ENCODE results near the gene SPEM2. TPM values are rescaled to one million over a fixed set of nuclear protein-coding genes. Genes with fewer than 3 reads are reported as not detected.
A peak's percentile ranks its signal among the peaks of the same experiment; 100 is the strongest.

The SPEM2 gene
- total RNA-seq, 1 donor from 2014 or later, result not detected

DNA sequence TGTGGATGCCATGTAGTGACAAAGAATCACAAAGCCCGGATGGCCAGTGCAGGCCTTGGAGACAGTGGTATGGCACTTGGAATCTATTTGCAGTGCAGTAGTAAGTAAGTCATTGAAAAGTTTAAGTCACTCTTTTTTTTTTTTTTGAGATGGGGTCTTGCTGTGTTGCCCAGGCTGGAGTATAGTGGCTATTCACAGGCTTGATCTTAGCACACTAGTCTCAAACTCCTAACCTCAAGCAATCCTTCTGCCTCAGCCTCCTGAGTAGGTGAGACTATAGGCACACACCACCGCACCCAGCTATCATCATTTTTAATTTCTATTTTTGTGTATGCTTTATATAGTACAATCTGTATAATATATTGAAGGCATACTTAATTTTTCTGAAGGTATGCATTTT lies 26.8 kb upstream of the SPEM2 start:
- H3K4me3 Mint-ChIP-seq, result no peak overlapping the region
- no peak overlapping the region for H3K27ac Mint-ChIP-seq
- DNase-seq (ENCODE audit: extremely low spot score, unreplicated experiment), result no peak
- H3K36me3 Mint-ChIP-seq, result no peaks in the 10 kb centered on the region
- H3K4me1 Mint-ChIP-seq (ENCODE audit: unreplicated experiment), result peaks cover 14% of the 10 kb centered on the region
- H3K27me3 Mint-ChIP-seq, result no peaks in the 10 kb centered on the region
- H3K9me3 Mint-ChIP-seq, result no peaks in the 10 kb centered on the region
- TF ChIP-seq, protein P1, sequence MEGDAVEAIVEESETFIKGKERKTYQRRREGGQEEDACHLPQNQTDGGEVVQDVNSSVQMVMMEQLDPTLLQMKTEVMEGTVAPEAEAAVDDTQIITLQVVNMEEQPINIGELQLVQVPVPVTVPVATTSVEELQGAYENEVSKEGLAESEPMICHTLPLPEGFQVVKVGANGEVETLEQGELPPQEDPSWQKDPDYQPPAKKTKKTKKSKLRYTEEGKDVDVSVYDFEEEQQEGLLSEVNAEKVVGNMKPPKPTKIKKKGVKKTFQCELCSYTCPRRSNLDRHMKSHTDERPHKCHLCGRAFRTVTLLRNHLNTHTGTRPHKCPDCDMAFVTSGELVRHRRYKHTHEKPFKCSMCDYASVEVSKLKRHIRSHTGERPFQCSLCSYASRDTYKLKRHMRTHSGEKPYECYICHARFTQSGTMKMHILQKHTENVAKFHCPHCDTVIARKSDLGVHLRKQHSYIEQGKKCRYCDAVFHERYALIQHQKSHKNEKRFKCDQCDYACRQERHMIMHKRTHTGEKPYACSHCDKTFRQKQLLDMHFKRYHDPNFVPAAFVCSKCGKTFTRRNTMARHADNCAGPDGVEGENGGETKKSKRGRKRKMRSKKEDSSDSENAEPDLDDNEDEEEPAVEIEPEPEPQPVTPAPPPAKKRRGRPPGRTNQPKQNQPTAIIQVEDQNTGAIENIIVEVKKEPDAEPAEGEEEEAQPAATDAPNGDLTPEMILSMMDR (conservative IDR thresholded peaks at IDR 0.05), result no peak

- H3K4me3 Mint-ChIP-seq, result peak overlapping the region; percentile 94
- H3K9me3 Mint-ChIP-seq, result no peaks in the 10 kb centered on the region
- H3K27me3 Mint-ChIP-seq, result peaks cover 4% of the 10 kb centered on the region
- H3K4me1 Mint-ChIP-seq (ENCODE audit: unreplicated experiment), result peaks cover 14% of the 10 kb centered on the region
- no peak for DNase-seq (ENCODE audit: extremely low spot score, unreplicated experiment)
- H3K36me3 Mint-ChIP-seq, result no peaks in the 10 kb centered on the region
- TF ChIP-seq, protein P1 (conservative IDR thresholded peaks at IDR 0.05), result no peak
- peak overlapping the region; percentile 96 for H3K27ac Mint-ChIP-seq
Observed at GRCh38 chr17:7403043-7403726, 22.2 kb upstream of the SPEM2 start.

DNA sequence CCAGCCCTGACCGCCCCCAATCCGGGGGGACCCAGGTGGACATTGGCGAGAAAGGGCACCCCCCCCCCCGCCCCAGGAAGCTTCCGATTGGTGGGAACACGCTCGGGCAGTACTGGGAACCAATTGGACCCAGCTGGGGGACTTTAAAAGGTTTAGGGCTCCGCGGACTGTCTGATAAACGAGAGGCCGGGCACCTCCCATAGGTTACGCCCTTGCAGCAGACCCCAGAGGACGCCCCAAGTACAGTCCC lies 21.8 kb upstream of the SPEM2 start:
- peak overlapping the region; percentile 94 for H3K4me3 Mint-ChIP-seq
- peaks cover 4% of the 10 kb centered on the region for H3K27me3 Mint-ChIP-seq
- no peak for DNase-seq (ENCODE audit: extremely low spot score, unreplicated experiment)
- peak overlapping the region; percentile 96 for H3K27ac Mint-ChIP-seq
- H3K9me3 Mint-ChIP-seq, result no peaks in the 10 kb centered on the region
- H3K4me1 Mint-ChIP-seq (ENCODE audit: unreplicated experiment), result peaks cover 14% of the 10 kb centered on the region
- no peaks in the 10 kb centered on the region for H3K36me3 Mint-ChIP-seq
- TF ChIP-seq, protein P1 (conservative IDR thresholded peaks at IDR 0.05), result no peak

DNA sequence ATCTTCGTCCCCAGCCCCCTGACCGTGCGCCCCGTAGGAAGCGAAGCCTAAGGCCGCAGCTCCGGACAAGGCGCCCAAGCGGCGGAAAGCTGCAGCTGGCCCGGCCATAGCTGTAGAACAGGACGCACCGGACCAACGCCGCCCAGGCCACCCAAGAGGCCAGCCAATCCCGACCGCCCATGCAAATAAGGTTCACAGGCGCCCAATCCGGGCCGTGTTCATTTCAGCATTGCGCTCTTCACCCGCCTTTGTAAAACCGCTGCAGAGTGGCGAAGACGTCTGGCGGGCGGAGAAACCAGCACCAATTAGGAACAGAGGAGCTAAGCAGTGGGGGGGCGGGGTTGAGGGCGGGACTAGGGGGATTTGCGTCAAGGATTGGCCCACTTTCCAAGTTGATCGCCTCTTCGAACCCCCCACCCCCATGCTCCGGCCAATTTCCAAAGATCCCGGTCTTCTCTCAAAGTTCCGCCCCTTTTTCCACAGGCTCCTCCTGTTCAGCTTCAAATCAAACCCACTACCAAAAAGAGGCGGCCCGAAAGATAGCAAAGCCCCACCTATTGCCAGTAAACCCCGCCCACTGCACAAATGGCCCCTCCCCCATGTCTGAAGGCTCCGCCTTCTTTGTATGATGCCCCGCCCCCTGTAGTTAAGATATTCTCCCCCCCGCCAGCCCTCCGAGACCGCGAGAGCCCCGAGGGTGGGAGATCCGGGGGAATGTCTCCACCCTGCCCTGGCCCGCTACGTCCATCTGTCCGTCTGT lies 21.3 kb upstream of the SPEM2 start, which contains the start of gene TMEM256:
Gene TMEM256 (minus strand): TSS at position 121 of the 760 bp plus-strand sequence. CDS start 13 bp downstream, at position 108.
- Mint-ChIP-seq H3K27me3 (peaks cover 4% of the 10 kb centered on the region), H3K9me3 (no peaks in the 10 kb centered on the region)

GRCh38 chr17:7404737-7405349 lies 20.6 kb upstream of the SPEM2 start:
- Mint-ChIP-seq H3K36me3 (peaks cover 9% of the 10 kb centered on the region), H3K27me3 (peaks cover 4% of the 10 kb centered on the region), H3K4me3 (peak overlapping the region; percentile 94), H3K9me3 (no peaks in the 10 kb centered on the region), H3K4me1 (ENCODE audit: unreplicated experiment) (peaks cover 11% of the 10 kb centered on the region), H3K27ac (peak overlapping the region; percentile 96)
- no peak for DNase-seq (ENCODE audit: extremely low spot score, unreplicated experiment)
- TF ChIP-seq, protein P1 (conservative IDR thresholded peaks at IDR 0.05), result no peak

More for the DNA sequence above, 21.3 kb upstream of the SPEM2 start, which contains the start of gene TMEM256:
- peak within 1 kb of the TSS; percentile 94 for H3K4me3 Mint-ChIP-seq
- H3K27ac Mint-ChIP-seq, result peak within 1 kb of the TSS; percentile 96
- TF ChIP-seq, protein P1 (conservative IDR thresholded peaks at IDR 0.05), result peak; percentile 38
- DNase-seq (ENCODE audit: extremely low spot score, unreplicated experiment), result peak; percentile 97
- peaks cover 2% of the 10 kb centered on the region for H3K36me3 Mint-ChIP-seq
- H3K4me1 Mint-ChIP-seq (ENCODE audit: unreplicated experiment), result peaks cover 14% of the 10 kb centered on the region

All from type B pancreatic cell (in vitro differentiated cells).